ENCODE results near the gene DDX47. TPM values are rescaled to one million over a fixed set of nuclear protein-coding genes. Genes with fewer than 3 reads are reported as not detected.
"Not testable (repeated sequence)": the region's sequence is repeated elsewhere in the genome, so short reads cannot be mapped to it uniquely, and the experiment has no call there.

DDX47 gene
- total and polyA plus RNA-seq, 4 donors = 28.2 to 79.2 (median 40.4) TPM

DNA sequence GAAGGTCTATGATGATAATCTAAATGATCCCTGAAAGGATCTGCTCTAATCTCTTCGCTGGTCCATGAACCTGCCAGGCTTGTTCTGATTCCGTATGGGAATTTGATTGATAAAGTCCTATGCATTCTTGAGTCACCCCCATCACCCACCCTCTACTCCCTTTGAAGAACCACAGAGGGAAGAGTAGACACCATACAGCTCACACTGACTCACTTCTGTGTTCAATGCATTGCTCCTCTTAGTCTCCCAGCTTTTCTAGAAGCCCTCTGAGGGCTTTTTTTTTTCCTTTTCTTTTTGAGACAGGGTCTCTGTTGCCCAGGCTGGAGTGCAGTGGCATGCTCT, 59.8 kb downstream of the DDX47 start:
- WGBS, 2 donors = 81 to 88% methylated on average over 2 of the region's 2 CpGs
- no peak for ATAC-seq (ENCODE audit: insufficient read depth, low FRiP score)
- no peak overlapping the region for H3K9ac ChIP-seq (ENCODE audit: insufficient read depth in 1 of 2, low read length in 2 of 2)

GRCh38 chr12:12874029-12874428, 60.9 kb downstream of the DDX47 start:
- no peak overlapping the region for H3K27ac ChIP-seq (ENCODE audit: low read depth in 1 of 2, low read length in 1 of 2)
- H3K27me3 ChIP-seq (ENCODE audit: control insufficient read depth in 3 of 3, insufficient read depth in 3 of 3, low read length in 2 of 3) = no peaks in the 10 kb centered on the region
- ATAC-seq (ENCODE audit: insufficient read depth, low FRiP score) = no peak
- TF ChIP-seq, protein P1, sequence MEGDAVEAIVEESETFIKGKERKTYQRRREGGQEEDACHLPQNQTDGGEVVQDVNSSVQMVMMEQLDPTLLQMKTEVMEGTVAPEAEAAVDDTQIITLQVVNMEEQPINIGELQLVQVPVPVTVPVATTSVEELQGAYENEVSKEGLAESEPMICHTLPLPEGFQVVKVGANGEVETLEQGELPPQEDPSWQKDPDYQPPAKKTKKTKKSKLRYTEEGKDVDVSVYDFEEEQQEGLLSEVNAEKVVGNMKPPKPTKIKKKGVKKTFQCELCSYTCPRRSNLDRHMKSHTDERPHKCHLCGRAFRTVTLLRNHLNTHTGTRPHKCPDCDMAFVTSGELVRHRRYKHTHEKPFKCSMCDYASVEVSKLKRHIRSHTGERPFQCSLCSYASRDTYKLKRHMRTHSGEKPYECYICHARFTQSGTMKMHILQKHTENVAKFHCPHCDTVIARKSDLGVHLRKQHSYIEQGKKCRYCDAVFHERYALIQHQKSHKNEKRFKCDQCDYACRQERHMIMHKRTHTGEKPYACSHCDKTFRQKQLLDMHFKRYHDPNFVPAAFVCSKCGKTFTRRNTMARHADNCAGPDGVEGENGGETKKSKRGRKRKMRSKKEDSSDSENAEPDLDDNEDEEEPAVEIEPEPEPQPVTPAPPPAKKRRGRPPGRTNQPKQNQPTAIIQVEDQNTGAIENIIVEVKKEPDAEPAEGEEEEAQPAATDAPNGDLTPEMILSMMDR (IDR thresholded peaks at IDR 0.05; ENCODE audit: control extremely low read depth, extremely low read depth) = no peak
- DNase-seq = no peak
- H3K4me1 ChIP-seq (ENCODE audit: control insufficient read depth in 5 of 5, insufficient read depth in 5 of 5, low read length in 5 of 5) = peaks cover 0 to 2% (median 0%) of the 10 kb centered on the region in 5 donors
- H3K36me3 ChIP-seq (ENCODE audit: control insufficient read depth in 4 of 4, insufficient read depth in 4 of 4, low read length in 4 of 4) = no peaks in the 10 kb centered on the region
- H3K9ac ChIP-seq (ENCODE audit: insufficient read depth in 1 of 2, low read length in 2 of 2) = no peak overlapping the region
- 67 to 82% methylated on average over 1 of the region's 1 CpG for WGBS, 2 donors
- H3K4me3 ChIP-seq = no peak overlapping the region
- no peaks in the 10 kb centered on the region for H3K9me3 ChIP-seq (ENCODE audit: control insufficient read depth in 4 of 4, insufficient read depth in 3 of 4, low read length in 3 of 4)

More for the DNA sequence above, 59.8 kb downstream of the DDX47 start:
- H3K4me1 ChIP-seq (ENCODE audit: control insufficient read depth in 5 of 5, insufficient read depth in 5 of 5, low read length in 5 of 5) = peaks cover 0 to 2% (median 0%) of the 10 kb centered on the region in 5 donors
- DNase-seq = no peak
- no peak overlapping the region for H3K27ac ChIP-seq (ENCODE audit: low read depth in 1 of 2, low read length in 1 of 2)
- no peaks in the 10 kb centered on the region for H3K36me3 ChIP-seq (ENCODE audit: control insufficient read depth in 4 of 4, insufficient read depth in 4 of 4, low read length in 4 of 4)
- H3K9me3 ChIP-seq (ENCODE audit: control insufficient read depth in 4 of 4, insufficient read depth in 3 of 4, low read length in 3 of 4) = no peaks in the 10 kb centered on the region
- no peak overlapping the region for H3K4me3 ChIP-seq
- no peaks in the 10 kb centered on the region for H3K27me3 ChIP-seq (ENCODE audit: control insufficient read depth in 3 of 3, insufficient read depth in 3 of 3, low read length in 2 of 3)
- TF ChIP-seq, protein P1 (IDR thresholded peaks at IDR 0.05; ENCODE audit: control extremely low read depth, extremely low read depth) = no peak

- H3K27ac ChIP-seq (ENCODE audit: low read depth in 1 of 2, low read length in 1 of 2); H3K4me3 ChIP-seq; H3K36me3 ChIP-seq (ENCODE audit: control insufficient read depth in 4 of 4, insufficient read depth in 4 of 4, low read length in 4 of 4); DNase-seq; H3K9me3 ChIP-seq (ENCODE audit: control insufficient read depth in 4 of 4, insufficient read depth in 3 of 4, low read length in 3 of 4); ATAC-seq (ENCODE audit: insufficient read depth, low FRiP score); H3K27me3 ChIP-seq (ENCODE audit: control insufficient read depth in 3 of 3, insufficient read depth in 3 of 3, low read length in 2 of 3); H3K4me1 ChIP-seq (ENCODE audit: control insufficient read depth in 5 of 5, insufficient read depth in 5 of 5, low read length in 5 of 5); H3K9ac ChIP-seq (ENCODE audit: insufficient read depth in 1 of 2, low read length in 2 of 2): not testable (repeated sequence)
- 97 to 98% methylated on average over 10 of the region's 10 CpGs for WGBS, 2 donors
Measured at GRCh38 chr12:12875301-12875700, 62.2 kb downstream of the DDX47 start.

GRCh38 chr12:12877153-12877768, 64.1 kb downstream of the DDX47 start:
- Histone ChIP-seq H3K4me3 (no peak overlapping the region), H3K9me3 (ENCODE audit: control insufficient read depth in 4 of 4, insufficient read depth in 3 of 4, low read length in 3 of 4) (no peaks in the 10 kb centered on the region), H3K9ac (ENCODE audit: insufficient read depth in 1 of 2, low read length in 2 of 2) (no peak overlapping the region), H3K36me3 (ENCODE audit: control insufficient read depth in 4 of 4, insufficient read depth in 4 of 4, low read length in 4 of 4) (no peaks in the 10 kb centered on the region), H3K27me3 (ENCODE audit: control insufficient read depth in 3 of 3, insufficient read depth in 3 of 3, low read length in 2 of 3) (no peaks in the 10 kb centered on the region), H3K27ac (ENCODE audit: low read depth in 1 of 2, low read length in 1 of 2) (no peak overlapping the region), H3K4me1 (ENCODE audit: control insufficient read depth in 5 of 5, insufficient read depth in 5 of 5, low read length in 5 of 5) (peaks cover 0 to 6% (median 0%) of the 10 kb centered on the region in 5 donors)
- WGBS, 2 donors = 67 to 87% methylated on average over 5 of the region's 5 CpGs
- no peak for DNase-seq
- ATAC-seq (ENCODE audit: insufficient read depth, low FRiP score) = no peak
- TF ChIP-seq, protein P1 (IDR thresholded peaks at IDR 0.05; ENCODE audit: control extremely low read depth, extremely low read depth) = no peak
